ENCODE results near the gene KIF3B.

- TF ChIP-seq CTCF (conservative IDR thresholded peaks at IDR 0.05; ENCODE audit: low read depth, low read length) = no peak
- no peak for TF ChIP-seq EZH2 (IDR thresholded peaks at IDR 0.05; ENCODE audit: borderline replicate concordance, low read depth, low read length, poor library complexity, severe bottlenecking)
Measured at GRCh38 chr20:32337937-32338661, 60.6 kb downstream of the KIF3B start.

Data from A673 (cell line).